ENCODE measurements around the gene NPAS3.

Gene NPAS3

GRCh38 chr14:33561488-33562175 is 623.0 kb downstream of the NPAS3 start:
- H3K27me3 Mint-ChIP-seq, result no peaks in the 10 kb centered on the region
- no peaks in the 10 kb centered on the region for H3K4me1 Mint-ChIP-seq (ENCODE audit: low read depth in 2 of 2)
- DNase-seq (no peak), ATAC-seq (replicated peaks) (no peak)
- H3K9me3 Mint-ChIP-seq, result peaks cover 0 to 6% of the 10 kb centered on the region in 2 donors
- no peaks in the 10 kb centered on the region for H3K36me3 Mint-ChIP-seq (ENCODE audit: insufficient read depth)
- no peak overlapping the region for H3K27ac Mint-ChIP-seq
- no peak overlapping the region for H3K4me3 Mint-ChIP-seq

GRCh38 chr14:33563191-33563900 is 624.7 kb downstream of the NPAS3 start:
- H3K4me1 Mint-ChIP-seq (ENCODE audit: low read depth in 2 of 2), result no peaks in the 10 kb centered on the region
- H3K9me3 Mint-ChIP-seq, result peaks cover 0 to 5% of the 10 kb centered on the region in 2 donors
- ATAC-seq (replicated peaks) (no peak), DNase-seq (no peak)
- H3K27ac Mint-ChIP-seq, result no peak overlapping the region
- no peaks in the 10 kb centered on the region for H3K36me3 Mint-ChIP-seq (ENCODE audit: insufficient read depth)
- H3K4me3 Mint-ChIP-seq, result no peak overlapping the region
- H3K27me3 Mint-ChIP-seq, result no peaks in the 10 kb centered on the region

- DNase-seq (no peak), ATAC-seq (replicated peaks) (no peak)
- Mint-ChIP-seq H3K27me3 (no peaks in the 10 kb centered on the region), H3K4me3 (no peak overlapping the region), H3K27ac (no peak overlapping the region), H3K9me3 (peaks cover 0 to 5% of the 10 kb centered on the region in 2 donors), H3K4me1 (ENCODE audit: low read depth in 2 of 2) (no peaks in the 10 kb centered on the region), H3K36me3 (ENCODE audit: insufficient read depth) (no peaks in the 10 kb centered on the region)
Measured at GRCh38 chr14:33563901-33564197, 625.2 kb downstream of the NPAS3 start.

- Mint-ChIP-seq H3K4me3 (no peak overlapping the region), H3K4me1 (ENCODE audit: low read depth in 2 of 2) (no peaks in the 10 kb centered on the region), H3K36me3 (ENCODE audit: insufficient read depth) (no peaks in the 10 kb centered on the region), H3K9me3 (peaks cover 0 to 5% of the 10 kb centered on the region in 2 donors), H3K27me3 (no peaks in the 10 kb centered on the region), H3K27ac (no peak overlapping the region)
- DNase-seq (no peak), ATAC-seq (replicated peaks) (no peak)
Measured at GRCh38 chr14:33564774-33565630, 626.3 kb downstream of the NPAS3 start.

- ATAC-seq (replicated peaks), result no peak
Measured at GRCh38 chr14:33566082-33566481, 627.4 kb downstream of the NPAS3 start.

GRCh38 chr14:33567023-33567728 is 628.5 kb downstream of the NPAS3 start:
- ATAC-seq (replicated peaks) (no peak), DNase-seq (no peak)
- Mint-ChIP-seq H3K27ac (no peak overlapping the region), H3K4me3 (no peak overlapping the region), H3K4me1 (ENCODE audit: low read depth in 2 of 2) (no peaks in the 10 kb centered on the region), H3K27me3 (no peaks in the 10 kb centered on the region), H3K36me3 (ENCODE audit: insufficient read depth) (no peaks in the 10 kb centered on the region), H3K9me3 (no peaks in the 10 kb centered on the region)

More at GRCh38 chr14:33566082-33566481, 627.4 kb downstream of the NPAS3 start:
- Mint-ChIP-seq H3K27me3 (no peaks in the 10 kb centered on the region), H3K4me1 (ENCODE audit: low read depth in 2 of 2) (no peaks in the 10 kb centered on the region), H3K36me3 (ENCODE audit: insufficient read depth) (no peaks in the 10 kb centered on the region), H3K27ac (no peak overlapping the region), H3K4me3 (no peak overlapping the region), H3K9me3 (peaks cover 0 to 2% of the 10 kb centered on the region in 2 donors)
- no peak for DNase-seq

- no peak for ATAC-seq (replicated peaks)
Measured at GRCh38 chr14:33567731-33568130, 629.1 kb downstream of the NPAS3 start.

GRCh38 chr14:33568935-33569579 is 630.4 kb downstream of the NPAS3 start:
- no peaks in the 10 kb centered on the region for H3K4me1 Mint-ChIP-seq (ENCODE audit: low read depth in 2 of 2)
- H3K36me3 Mint-ChIP-seq (ENCODE audit: insufficient read depth), result no peaks in the 10 kb centered on the region
- DNase-seq (no peak), ATAC-seq (replicated peaks) (no peak)
- no peaks in the 10 kb centered on the region for H3K27me3 Mint-ChIP-seq
- H3K4me3 Mint-ChIP-seq, result no peak overlapping the region
- peaks cover 0 to 9% of the 10 kb centered on the region in 2 donors for H3K9me3 Mint-ChIP-seq
- H3K27ac Mint-ChIP-seq, result no peak overlapping the region

More at GRCh38 chr14:33567731-33568130, 629.1 kb downstream of the NPAS3 start:
- H3K36me3 Mint-ChIP-seq (ENCODE audit: insufficient read depth), result no peaks in the 10 kb centered on the region
- no peak for DNase-seq
- no peaks in the 10 kb centered on the region for H3K9me3 Mint-ChIP-seq
- no peaks in the 10 kb centered on the region for H3K27me3 Mint-ChIP-seq
- no peak overlapping the region for H3K27ac Mint-ChIP-seq
- no peaks in the 10 kb centered on the region for H3K4me1 Mint-ChIP-seq (ENCODE audit: low read depth in 2 of 2)
- no peak overlapping the region for H3K4me3 Mint-ChIP-seq

GRCh38 chr14:33569821-33570687 is 631.4 kb downstream of the NPAS3 start:
- Mint-ChIP-seq H3K36me3 (ENCODE audit: insufficient read depth) (no peaks in the 10 kb centered on the region), H3K27ac (no peak overlapping the region), H3K27me3 (no peaks in the 10 kb centered on the region), H3K9me3 (peaks cover 2 to 11% of the 10 kb centered on the region in 2 donors), H3K4me3 (no peak overlapping the region), H3K4me1 (ENCODE audit: low read depth in 2 of 2) (no peaks in the 10 kb centered on the region)
- ATAC-seq (replicated peaks) (no peak), DNase-seq (no peak)

- Mint-ChIP-seq H3K27me3 (no peaks in the 10 kb centered on the region), H3K4me3 (no peak overlapping the region), H3K4me1 (ENCODE audit: low read depth in 2 of 2) (no peaks in the 10 kb centered on the region), H3K27ac (no peak overlapping the region), H3K9me3 (peaks cover 2 to 11% of the 10 kb centered on the region in 2 donors), H3K36me3 (ENCODE audit: insufficient read depth) (no peaks in the 10 kb centered on the region)
- ATAC-seq (replicated peaks) (no peak), DNase-seq (no peak)
Measured at GRCh38 chr14:33570694-33571310, 632.1 kb downstream of the NPAS3 start.

GRCh38 chr14:33573301-33573880 is 634.7 kb downstream of the NPAS3 start:
- Mint-ChIP-seq H3K27ac (no peak overlapping the region), H3K27me3 (no peaks in the 10 kb centered on the region), H3K4me1 (ENCODE audit: low read depth in 2 of 2) (no peaks in the 10 kb centered on the region), H3K36me3 (ENCODE audit: insufficient read depth) (no peaks in the 10 kb centered on the region), H3K4me3 (no peak overlapping the region), H3K9me3 (peaks cover 4 to 11% of the 10 kb centered on the region in 2 donors)
- ATAC-seq (replicated peaks) (no peak), DNase-seq (no peak)

- no peak overlapping the region for H3K4me3 Mint-ChIP-seq
Measured at GRCh38 chr14:33576014-33576413, 637.3 kb downstream of the NPAS3 start.

More at GRCh38 chr14:33576014-33576413, 637.3 kb downstream of the NPAS3 start:
- H3K9me3 Mint-ChIP-seq, result peaks cover 4 to 11% of the 10 kb centered on the region in 2 donors
- ATAC-seq (replicated peaks) (no peak), DNase-seq (no peak)
- H3K36me3 Mint-ChIP-seq (ENCODE audit: insufficient read depth), result no peaks in the 10 kb centered on the region
- H3K27me3 Mint-ChIP-seq, result no peaks in the 10 kb centered on the region
- H3K27ac Mint-ChIP-seq, result no peak overlapping the region
- no peaks in the 10 kb centered on the region for H3K4me1 Mint-ChIP-seq (ENCODE audit: low read depth in 2 of 2)
